ENCODE data around the gene SRL. TPM values are rescaled to one million over a fixed set of nuclear protein-coding genes. Genes with fewer than 3 reads are reported as not detected.

Gene SRL
- total RNA-seq, 2 donors from 2014 or later: 295 to 466 TPM

DNA sequence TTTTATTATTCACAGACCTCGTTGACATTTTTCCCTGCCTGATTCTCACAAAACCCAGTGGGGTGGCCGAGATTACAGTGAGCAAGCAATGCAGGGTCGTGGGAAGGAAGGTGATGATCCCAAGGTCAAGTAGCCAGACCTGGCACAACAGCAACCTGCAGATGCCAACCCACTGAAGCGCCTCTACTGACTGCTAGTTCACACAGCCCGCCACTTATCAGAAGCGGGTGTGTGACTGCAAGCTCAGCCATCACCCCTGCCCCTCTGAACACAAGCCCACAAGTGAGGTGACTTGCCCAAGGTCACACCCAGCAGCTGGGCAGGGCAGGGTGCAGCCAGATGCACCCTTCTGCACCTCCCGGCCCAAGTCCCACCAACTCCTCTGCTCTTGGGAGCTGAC is 23.8 kb upstream of the SRL start:
- H3K4me1 ChIP-seq: peaks cover 0 to 27% of the 10 kb centered on the region in 2 donors
- no peak for DNase-seq (ENCODE audit: low spot score)
- H3K36me3 ChIP-seq: peaks cover 7% of the 10 kb centered on the region
- H3K4me3 ChIP-seq: no peak overlapping the region
- H3K9me3 ChIP-seq: no peaks in the 10 kb centered on the region
- no peak overlapping the region for H3K27ac ChIP-seq
- no peaks in the 10 kb centered on the region for H3K27me3 ChIP-seq
- TF ChIP-seq, protein P1, sequence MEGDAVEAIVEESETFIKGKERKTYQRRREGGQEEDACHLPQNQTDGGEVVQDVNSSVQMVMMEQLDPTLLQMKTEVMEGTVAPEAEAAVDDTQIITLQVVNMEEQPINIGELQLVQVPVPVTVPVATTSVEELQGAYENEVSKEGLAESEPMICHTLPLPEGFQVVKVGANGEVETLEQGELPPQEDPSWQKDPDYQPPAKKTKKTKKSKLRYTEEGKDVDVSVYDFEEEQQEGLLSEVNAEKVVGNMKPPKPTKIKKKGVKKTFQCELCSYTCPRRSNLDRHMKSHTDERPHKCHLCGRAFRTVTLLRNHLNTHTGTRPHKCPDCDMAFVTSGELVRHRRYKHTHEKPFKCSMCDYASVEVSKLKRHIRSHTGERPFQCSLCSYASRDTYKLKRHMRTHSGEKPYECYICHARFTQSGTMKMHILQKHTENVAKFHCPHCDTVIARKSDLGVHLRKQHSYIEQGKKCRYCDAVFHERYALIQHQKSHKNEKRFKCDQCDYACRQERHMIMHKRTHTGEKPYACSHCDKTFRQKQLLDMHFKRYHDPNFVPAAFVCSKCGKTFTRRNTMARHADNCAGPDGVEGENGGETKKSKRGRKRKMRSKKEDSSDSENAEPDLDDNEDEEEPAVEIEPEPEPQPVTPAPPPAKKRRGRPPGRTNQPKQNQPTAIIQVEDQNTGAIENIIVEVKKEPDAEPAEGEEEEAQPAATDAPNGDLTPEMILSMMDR (IDR thresholded peaks at IDR 0.05): no peak

DNA sequence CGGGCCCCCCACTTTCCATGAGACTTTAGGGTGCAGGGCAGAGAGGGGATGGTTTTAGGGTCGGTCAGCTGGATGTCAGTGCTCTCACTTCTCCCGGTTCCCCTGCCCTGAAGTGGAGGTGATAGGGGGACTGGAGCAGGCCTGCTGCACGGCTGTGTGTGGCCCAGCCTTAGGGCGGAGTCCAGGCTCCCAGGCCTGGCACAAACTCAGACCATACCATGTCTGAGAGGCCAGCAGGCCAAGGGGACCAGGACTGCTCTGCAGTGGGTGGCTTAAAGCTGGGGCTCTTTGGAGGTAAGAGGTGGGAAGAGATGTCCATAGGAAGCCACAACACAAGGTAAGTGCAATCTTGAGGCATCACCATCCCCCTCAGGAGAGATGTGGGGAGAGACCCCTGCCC is 22.7 kb upstream of the SRL start:
- no peaks in the 10 kb centered on the region for H3K9me3 ChIP-seq
- H3K4me3 ChIP-seq: no peak overlapping the region
- peak overlapping the region in 1 of 2 donors; percentile 13 for H3K27ac ChIP-seq
- DNase-seq (ENCODE audit: low spot score): no peak
- TF ChIP-seq, protein P1 (IDR thresholded peaks at IDR 0.05): no peak
- H3K36me3 ChIP-seq: peaks cover 7% of the 10 kb centered on the region
- H3K4me1 ChIP-seq: peaks cover 0 to 25% of the 10 kb centered on the region in 2 donors
- no peaks in the 10 kb centered on the region for H3K27me3 ChIP-seq

DNA sequence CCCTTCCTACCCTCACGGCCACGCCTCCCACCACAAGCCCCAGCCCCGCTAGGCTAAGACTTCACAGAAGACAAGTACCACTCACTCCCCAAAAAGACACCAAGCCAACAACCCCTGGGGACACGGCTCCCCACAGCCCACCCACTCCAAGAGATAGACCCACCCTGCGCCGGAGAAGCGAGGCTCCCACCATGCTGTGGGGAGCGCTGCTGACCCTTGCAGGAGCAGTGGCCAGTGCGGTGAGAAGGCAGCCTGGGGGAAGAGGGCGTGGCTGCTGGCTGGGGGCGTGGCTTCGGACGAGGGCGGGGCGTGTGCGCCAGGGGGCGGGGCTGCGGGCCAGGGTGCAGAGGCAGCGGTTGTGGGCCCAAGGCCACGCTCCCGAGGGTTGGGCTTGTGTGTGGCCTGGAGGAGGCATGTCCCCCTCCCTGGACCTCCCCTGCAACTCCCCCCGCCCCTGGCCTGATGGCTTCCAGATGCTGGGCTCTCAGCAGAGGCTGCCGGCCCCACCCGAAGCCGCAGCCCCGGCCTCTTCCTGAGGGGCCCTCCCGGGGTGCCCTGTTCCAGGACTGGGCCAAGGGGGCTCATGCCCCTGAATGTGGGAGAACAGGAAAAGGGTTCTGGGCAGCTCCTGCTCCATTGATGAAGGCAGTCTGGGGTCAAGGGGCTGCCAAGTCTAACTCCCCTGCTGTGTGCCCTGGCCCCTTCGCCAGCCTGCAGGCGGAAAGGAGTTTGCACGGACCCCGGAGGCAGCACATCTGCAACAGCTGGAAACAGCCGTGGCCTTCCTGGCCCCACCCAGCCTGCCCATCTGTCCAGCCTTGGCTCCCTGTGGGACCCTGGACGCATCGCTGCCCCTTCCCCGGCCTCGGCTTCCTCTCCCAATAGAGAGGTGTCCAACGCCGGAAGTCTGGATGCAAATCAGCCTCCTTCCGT is 21.9 kb upstream of the SRL start:
- no peaks in the 10 kb centered on the region for H3K27me3 ChIP-seq
- peaks cover 7% of the 10 kb centered on the region for H3K36me3 ChIP-seq
- H3K4me3 ChIP-seq: peak overlapping the region in 1 of 2 donors; percentile 7
- no peaks in the 10 kb centered on the region for H3K9me3 ChIP-seq
- H3K27ac ChIP-seq: peak overlapping the region in 1 of 2 donors; percentile 13
- peaks cover 0 to 25% of the 10 kb centered on the region in 2 donors for H3K4me1 ChIP-seq
- no peak for DNase-seq (ENCODE audit: low spot score)
- TF ChIP-seq, protein P1 (IDR thresholded peaks at IDR 0.05): no peak

DNA sequence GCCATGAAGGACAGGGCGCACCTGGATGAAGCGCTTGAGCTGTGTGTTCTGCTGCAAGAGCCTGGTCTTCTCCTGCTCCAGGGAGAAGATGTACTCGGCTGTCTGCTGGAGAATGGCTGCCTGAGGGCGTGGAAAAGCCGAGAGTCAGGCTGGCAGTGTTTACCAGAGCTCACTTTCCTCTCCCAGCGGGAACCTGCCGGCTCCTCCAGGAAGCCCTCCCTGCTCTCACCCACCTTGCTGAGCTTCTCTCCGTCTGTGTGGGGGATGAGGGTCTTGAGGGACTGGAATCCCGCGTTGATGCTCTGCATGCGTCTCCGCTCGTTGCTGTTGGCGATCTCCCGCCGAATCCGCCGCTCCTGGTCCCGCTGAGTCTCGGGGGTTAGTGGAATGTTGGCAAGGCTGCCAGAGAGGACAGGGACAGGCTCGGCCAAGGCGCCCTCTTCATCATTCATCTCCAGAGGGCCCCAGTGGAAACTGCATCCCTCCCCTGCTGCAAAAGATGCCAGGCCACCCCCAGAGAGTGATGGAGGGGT is 20.5 kb upstream of the SRL start:
- H3K27me3 ChIP-seq: no peaks in the 10 kb centered on the region
- H3K36me3 ChIP-seq: peaks cover 7% of the 10 kb centered on the region
- H3K27ac ChIP-seq: no peak overlapping the region
- H3K4me1 ChIP-seq: peaks cover 0 to 25% of the 10 kb centered on the region in 2 donors
- DNase-seq (ENCODE audit: low spot score): no peak
- TF ChIP-seq, protein P1 (IDR thresholded peaks at IDR 0.05): no peak
- no peak overlapping the region for H3K4me3 ChIP-seq
- H3K9me3 ChIP-seq: no peaks in the 10 kb centered on the region

DNA sequence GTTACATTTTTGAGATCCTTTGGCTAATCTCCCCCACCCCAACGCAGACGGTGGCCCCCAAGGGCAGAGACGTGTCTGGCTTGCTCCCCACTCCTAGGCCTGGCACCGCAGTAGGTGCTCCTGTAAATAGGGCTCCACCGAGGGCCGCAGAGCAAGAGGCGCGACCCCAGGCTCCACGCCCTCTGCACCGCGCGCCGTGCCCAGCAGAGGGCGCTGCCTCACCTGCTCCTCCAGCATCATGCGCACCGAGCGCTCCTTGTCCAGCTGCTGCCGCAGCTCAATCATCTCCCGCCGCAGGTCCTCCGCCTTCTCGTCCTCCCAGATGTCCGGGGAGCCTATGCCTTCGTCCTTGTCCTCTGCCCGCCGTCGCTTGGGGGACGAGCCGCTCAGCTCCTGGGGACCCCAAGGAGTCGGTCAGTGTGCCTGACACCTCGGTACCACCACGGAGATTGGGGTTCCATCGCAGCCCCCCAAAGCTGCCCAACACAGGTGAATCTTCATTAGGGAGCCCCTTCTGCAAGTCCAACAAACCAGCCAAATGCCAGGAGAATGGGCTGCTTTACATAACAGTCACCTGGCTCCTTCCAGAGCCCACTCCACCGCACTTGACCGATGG is 19.8 kb upstream of the SRL start:
- Histone ChIP-seq H3K9me3 (no peaks in the 10 kb centered on the region), H3K4me1 (peaks cover 0 to 25% of the 10 kb centered on the region in 2 donors), H3K36me3 (peaks cover 7% of the 10 kb centered on the region), H3K27ac (no peak overlapping the region), H3K27me3 (no peaks in the 10 kb centered on the region), H3K4me3 (no peak overlapping the region)
- TF ChIP-seq, protein P1 (IDR thresholded peaks at IDR 0.05): peak; percentile 58 to 69
- DNase-seq (ENCODE audit: low spot score): no peak

Data from right atrium auricular region (tissue), 2 donors.